IPS-11a (cell line): Measurements from ENCODE around the gene TNFRSF25.
"Not testable (repeated sequence)": the region's sequence is repeated elsewhere in the genome, so short reads cannot be mapped to it uniquely, and the experiment has no call there.

Experiments
- H3K4me3 ChIP-seq: one replicate; pipeline ENCODE4 v1.5.1; 2013; ENCODE audit warnings: low read depth, low read length, control low read depth

TNFRSF25 gene

GRCh38 chr1:6437012-6437700 lies 28.8 kb downstream of the TNFRSF25 start:
- H3K4me3 ChIP-seq, result not testable (repeated sequence)

GRCh38 chr1:6436277-6436676 lies 29.7 kb downstream of the TNFRSF25 start:
- not testable (repeated sequence) for H3K4me3 ChIP-seq

- no peak overlapping the region for H3K4me3 ChIP-seq
These were observed 30.4 kb downstream of the TNFRSF25 start for GRCh38 chr1:6435547-6435946.

GRCh38 chr1:6435129-6435528 lies 30.8 kb downstream of the TNFRSF25 start:
- no peak overlapping the region for H3K4me3 ChIP-seq

GRCh38 chr1:6434186-6434585 lies 31.8 kb downstream of the TNFRSF25 start:
- no peak overlapping the region for H3K4me3 ChIP-seq

- not testable (repeated sequence) for H3K4me3 ChIP-seq
These were observed 34.1 kb downstream of the TNFRSF25 start for GRCh38 chr1:6431645-6432579.

GRCh38 chr1:6429660-6430411 lies 36.1 kb downstream of the TNFRSF25 start:
- H3K4me3 ChIP-seq, result not testable (repeated sequence)

- H3K4me3 ChIP-seq, result not testable (repeated sequence)
These were observed 37.5 kb downstream of the TNFRSF25 start for GRCh38 chr1:6428453-6428852.

GRCh38 chr1:6427441-6428390 lies 38.3 kb downstream of the TNFRSF25 start:
- H3K4me3 ChIP-seq, result no peak overlapping the region

GRCh38 chr1:6426972-6427350 lies 39.0 kb downstream of the TNFRSF25 start:
- no peak overlapping the region for H3K4me3 ChIP-seq

- no peak overlapping the region for H3K4me3 ChIP-seq
These were observed 39.5 kb downstream of the TNFRSF25 start for GRCh38 chr1:6426277-6426971.

- no peak overlapping the region for H3K4me3 ChIP-seq
These were observed 40.3 kb downstream of the TNFRSF25 start for GRCh38 chr1:6425658-6426057.

- H3K4me3 ChIP-seq, result no peak within 1 kb of the TSS
These were observed 41.1 kb downstream of the TNFRSF25 start, which contains the start of gene ESPN for GRCh38 chr1:6424619-6425593. Gene ESPN, plus strand, starts transcription at chr1:6424776. Its CDS starts 180 bp downstream, at chr1:6424956.

GRCh38 chr1:6424000-6424565 lies 41.9 kb downstream of the TNFRSF25 start:
- no peak overlapping the region for H3K4me3 ChIP-seq

GRCh38 chr1:6423321-6423999 lies 42.5 kb downstream of the TNFRSF25 start:
- H3K4me3 ChIP-seq, result no peak overlapping the region

GRCh38 chr1:6421266-6421665 lies 44.7 kb downstream of the TNFRSF25 start:
- no peak overlapping the region for H3K4me3 ChIP-seq

- H3K4me3 ChIP-seq, result no peak overlapping the region
These were observed 45.4 kb downstream of the TNFRSF25 start for GRCh38 chr1:6420454-6421042.
